Retina (tissue), 1 donor: ENCODE results near the gene RBMXL3.
A peak's percentile ranks its signal among the peaks of the same experiment; 100 is the strongest.
"Not testable (repeated sequence)": the region's sequence is repeated elsewhere in the genome, so short reads cannot be mapped to it uniquely, and the experiment has no call there.

Source experiments
- DNase-seq: peaks from one replicate; pipeline ENCODE4 v3.0.0-alpha.2; 2016

The RBMXL3 gene

GRCh38 chrX:115189110-115189509, at the start of gene RBMXL3:
RBMXL3 (plus strand) TSS chrX:115189410; CDS start chrX:115189442, 32 bp downstream.
- DNase-seq, result no peak

DNA sequence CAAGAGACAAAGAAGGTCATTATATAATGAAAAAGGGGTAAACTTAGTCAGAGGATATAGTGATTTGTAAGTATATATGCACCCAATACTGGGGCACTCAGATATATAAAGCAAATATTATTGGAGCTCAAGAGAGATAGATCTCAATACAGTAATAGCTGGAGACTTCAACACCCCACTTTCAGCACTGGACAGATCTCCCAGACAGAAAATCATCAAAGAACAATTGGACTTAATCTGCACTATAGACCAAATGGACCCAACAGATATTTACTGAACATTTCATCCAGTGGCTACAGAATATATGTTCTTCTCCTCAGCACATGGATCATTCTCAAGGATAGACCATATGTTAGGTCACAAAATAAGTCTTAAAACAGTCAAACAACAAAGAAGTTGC, 47.2 kb upstream of the RBMXL3 start:
- no peak for DNase-seq

DNA sequence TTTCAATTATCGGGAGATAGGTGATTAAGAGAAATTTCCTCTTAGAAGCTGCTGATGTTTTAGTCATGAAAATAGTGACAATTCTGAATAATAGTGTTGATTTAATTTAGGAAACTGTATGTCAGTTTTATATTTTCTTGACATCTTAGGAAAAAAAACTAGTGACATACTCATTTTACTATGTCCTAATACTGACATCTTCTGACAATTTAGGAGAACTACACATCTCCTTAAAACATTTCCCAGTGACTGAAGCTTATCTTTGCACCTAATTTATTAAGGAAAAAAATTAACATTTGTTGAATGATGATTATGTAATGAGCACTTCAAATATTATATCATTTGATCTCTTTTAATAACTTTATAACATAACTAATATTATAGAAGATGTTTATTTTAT, 42.0 kb upstream of the RBMXL3 start:
- no peak for DNase-seq

- DNase-seq, result no peak
Measured at GRCh38 chrX:115173181-115173580, 16.0 kb upstream of the RBMXL3 start.

DNA sequence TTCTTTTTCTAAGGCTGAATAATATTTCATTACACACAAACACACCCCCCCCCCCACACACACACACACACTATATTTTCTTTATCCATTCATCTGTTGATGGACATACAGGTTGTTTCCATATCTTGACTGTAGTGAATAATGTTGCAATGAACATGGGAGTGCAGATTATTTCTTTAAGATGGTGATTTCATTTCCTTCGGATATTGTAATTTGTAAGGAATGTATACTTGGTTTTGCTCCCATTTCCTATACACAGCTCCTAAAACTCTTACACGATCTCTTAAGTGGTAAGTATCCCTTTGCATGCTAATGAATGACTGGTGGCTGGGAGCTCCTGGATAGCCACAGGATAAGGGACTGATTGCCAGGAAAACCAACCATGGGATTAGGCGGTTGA, 14.7 kb upstream of the RBMXL3 start:
- DNase-seq, result no peak

DNA sequence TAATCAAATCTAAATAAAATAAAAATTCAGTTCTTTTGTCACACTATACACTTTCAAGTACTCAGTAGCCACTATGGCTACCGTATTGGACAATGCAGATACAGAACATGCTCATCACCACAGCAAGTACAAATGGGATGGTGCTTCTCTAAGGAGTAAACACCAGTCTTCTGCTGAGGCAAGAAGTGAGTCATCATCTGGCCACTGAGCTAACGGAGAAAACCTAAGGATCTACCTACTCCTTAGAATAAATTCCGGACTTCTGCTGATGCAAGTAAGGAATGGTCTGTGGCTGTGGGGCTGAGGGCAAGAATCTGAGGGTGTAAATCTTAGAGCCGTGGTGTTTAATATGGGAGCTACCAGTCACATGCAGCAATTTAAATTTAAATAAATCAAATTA, 11.3 kb upstream of the RBMXL3 start:
- no peak for DNase-seq

- DNase-seq, result no peak
Measured at GRCh38 chrX:115178473-115178872, 10.7 kb upstream of the RBMXL3 start.

DNA sequence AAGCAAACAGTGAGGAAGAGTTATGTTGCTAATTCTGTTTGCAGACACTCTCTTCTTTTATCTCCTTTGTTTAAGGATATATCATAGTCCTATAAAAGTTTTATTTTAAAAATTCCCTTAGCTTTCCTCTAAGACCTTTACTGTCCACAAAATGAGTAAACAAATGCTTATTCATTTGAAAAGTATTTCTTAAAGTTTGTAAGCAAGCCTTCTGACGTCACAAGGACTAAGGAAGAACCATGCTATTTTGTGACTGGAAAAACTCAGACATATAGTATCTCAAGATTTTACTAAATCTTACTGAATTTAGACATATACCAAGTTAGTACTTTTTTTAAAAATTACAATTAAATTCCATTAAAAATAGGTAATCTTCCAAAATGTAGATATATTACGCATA, 5.2 kb upstream of the RBMXL3 start:
- no peak for DNase-seq

DNA sequence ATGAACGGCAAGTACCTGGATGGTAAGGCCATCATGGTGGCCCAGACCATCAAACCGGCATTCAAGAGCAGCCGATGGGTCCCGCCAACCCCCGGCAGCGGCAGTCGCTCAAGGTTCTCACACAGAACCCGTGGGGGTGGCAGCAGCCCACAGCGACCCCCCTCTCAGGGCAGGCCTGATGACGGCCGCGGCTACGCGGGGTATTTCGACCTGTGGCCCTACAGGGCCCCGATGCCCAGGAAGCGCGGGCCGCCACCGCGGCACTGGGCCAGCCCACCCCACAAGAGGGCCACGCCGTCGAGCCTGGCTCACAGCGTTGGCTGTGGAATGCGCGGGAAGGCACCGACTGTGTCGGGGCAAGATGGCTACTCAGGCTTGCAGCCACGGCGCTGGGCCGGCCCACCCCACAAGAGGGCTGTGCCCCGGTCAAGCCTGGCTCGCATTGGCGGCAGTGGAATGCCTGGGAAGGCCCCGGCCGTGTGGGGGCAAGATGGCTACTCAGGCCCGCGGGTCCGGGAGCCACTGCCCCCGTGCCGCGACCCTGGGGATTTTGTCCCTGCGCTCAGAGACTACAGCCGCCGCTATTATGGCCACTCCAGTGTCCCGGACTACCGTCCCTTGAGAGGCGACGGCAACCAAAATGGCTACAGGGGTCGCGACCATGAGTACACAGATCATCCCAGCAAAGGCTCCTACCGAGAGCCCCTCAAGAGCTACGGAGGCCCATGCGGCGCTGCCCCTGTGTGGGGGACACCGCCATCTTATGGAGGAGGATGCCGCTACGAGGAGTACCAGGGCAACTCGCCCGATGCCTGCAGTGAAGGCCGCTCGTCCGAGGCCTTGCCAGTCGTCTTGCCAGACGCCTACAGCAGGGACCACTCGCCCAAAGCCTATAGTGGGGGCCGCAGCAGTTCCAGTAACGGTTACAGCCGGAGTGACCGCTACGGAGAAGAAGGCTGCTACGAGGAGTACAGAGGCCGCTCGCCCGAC, 731 bp downstream of the RBMXL3 start:
- no peak for DNase-seq

GRCh38 chrX:115190636-115191489, 1.7 kb downstream of the RBMXL3 start:
- no peak for DNase-seq

GRCh38 chrX:115191490-115192243, 2.5 kb downstream of the RBMXL3 start:
- DNase-seq, result no peak

- no peak for DNase-seq
Measured at GRCh38 chrX:115192244-115192700, 3.1 kb downstream of the RBMXL3 start.

DNA sequence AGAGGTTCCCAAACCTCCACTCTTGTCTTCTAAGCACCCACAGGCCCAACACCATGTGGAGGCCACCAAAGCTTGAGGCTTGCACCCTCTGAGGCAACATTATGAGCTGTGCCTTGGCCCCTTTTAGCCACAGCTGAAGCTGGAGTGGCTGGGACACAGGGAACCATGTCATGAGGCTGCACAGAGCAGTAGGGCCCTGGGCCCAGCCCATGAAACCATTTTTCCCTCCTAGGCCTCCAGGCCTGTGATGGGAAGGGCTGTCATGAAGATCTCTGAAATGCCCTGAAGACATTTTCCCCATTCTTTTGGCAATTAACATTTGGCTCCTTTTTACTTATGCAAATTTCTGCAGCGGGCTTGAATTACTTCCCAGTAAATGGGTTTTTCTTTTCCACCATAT, 14.8 kb downstream of the RBMXL3 start:
- no peak for DNase-seq

GRCh38 chrX:115209547-115209946, 20.3 kb downstream of the RBMXL3 start:
- not testable (repeated sequence) for DNase-seq

DNA sequence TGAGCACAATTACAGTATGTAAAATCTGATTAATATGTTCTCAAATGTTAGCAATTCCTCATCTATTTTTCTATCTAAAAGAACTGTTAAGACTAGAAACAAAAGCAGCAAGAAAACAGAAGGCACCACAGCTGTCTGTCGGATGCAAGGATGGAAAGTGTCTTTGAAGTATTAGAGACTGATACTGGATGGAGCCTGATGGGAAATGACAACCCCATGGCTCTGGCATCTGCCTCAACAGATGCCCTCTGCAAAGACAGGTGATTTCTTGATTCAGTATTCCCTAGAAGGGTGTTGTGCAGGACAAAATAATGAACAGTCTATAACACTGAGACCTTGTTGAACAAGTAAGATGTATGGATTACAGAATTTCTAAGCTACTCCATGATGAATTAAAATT, 24.9 kb downstream of the RBMXL3 start:
- DNase-seq, result peak; percentile 7

- no peak for DNase-seq
Measured at GRCh38 chrX:115214605-115215004, 25.4 kb downstream of the RBMXL3 start.

DNA sequence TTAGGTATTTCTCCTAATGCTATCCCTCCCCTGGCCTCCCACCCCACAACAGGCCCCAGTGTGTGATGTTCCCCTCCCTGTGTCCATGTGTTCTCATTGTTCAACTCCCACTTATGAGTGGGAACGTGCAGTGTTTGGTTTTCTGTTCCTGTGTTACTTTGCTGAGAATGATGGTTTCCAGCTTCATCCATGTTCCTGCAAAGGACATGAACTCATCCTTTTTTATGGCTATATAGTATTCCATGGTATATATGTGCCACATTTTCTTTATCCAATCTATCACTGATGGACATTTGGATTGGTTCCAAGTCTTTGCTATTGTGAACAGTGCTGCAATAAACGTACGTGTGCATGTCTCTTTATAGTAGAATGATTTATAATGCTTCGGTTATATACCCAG, 28.1 kb downstream of the RBMXL3 start:
- not testable (repeated sequence) for DNase-seq

DNA sequence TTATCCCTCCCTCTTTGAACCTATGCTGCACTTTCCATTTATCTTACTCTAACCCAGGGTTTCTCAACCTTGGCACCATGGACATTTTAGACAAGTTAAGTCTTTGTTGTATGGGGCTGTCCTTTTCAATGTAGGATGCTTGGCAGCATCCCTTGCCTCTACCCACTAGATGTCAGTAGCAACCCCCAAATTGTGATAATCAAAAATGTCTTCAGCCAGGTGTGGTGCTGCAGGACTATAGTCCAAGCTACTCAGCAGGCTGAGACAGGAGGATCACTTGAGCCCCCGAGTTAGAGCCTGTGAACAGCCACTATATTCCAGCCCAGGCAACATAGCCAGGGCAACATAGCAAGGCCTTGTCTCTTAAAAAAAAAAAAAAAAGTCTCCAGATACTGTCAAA, 37.7 kb downstream of the RBMXL3 start:
- no peak for DNase-seq

DNA sequence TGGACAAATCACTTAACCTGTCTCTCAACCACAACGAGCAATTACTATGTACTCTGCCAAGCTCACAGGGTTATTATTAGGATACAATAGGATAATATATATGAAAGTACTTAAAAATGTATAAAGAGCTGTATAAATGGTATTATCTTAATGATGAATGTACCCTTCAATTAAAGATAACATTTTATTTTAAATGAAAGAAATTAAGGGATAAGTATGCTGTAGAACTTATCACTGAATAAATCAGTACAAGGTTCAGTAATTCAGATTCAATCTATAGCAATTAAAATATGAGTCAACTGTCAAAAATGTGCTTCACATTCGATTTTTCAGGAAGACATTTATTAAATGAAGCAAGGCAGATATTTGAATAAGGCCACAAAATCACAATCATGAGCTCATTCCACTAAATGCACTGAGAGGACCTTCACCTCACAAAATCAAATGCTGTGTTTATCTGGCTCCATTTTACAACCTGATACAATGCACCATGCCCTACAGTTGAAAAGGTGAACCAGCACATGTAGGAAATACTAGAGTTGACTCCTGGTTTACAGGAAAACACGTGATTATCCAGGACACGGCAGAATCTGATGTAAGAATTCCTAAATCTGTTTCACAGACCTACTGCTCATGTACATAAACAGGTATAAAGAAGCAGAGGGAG, 40.3 kb downstream of the RBMXL3 start:
- no peak for DNase-seq

DNA sequence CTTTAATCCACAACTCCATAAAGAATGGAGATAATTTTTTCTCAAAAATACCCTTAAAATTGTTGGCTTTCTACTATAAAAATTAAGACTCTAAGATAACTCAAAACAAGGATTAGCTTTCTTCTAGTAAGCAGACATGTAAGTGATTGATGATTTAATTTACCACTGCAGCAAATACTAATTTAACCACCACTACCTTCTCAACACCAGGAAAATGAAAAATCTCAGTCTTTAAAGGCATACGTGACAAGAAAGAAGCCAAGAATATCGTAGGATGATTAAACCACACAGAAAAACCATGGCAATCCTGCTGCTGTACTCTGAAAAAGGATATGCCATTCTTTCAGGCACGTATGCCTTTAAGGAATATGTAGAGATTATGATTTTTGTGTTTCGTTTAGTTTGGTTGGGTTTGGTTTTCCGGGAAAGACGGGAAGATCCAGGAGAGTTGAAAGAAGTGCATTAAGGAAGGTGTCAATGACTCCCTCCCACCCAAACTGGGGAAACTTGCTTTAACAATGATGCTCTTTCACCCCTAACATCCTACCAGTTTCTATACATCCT, 43.8 kb downstream of the RBMXL3 start:
- DNase-seq, result no peak

GRCh38 chrX:115233497-115234455, 44.6 kb downstream of the RBMXL3 start, which contains the start of gene LRCH2:
LRCH2 (minus strand) TSS chrX:115234096; CDS start chrX:115234041, 55 bp downstream.
- DNase-seq, result peak; percentile 58
